ENCODE results near the gene MAPKAP1.

DNA sequence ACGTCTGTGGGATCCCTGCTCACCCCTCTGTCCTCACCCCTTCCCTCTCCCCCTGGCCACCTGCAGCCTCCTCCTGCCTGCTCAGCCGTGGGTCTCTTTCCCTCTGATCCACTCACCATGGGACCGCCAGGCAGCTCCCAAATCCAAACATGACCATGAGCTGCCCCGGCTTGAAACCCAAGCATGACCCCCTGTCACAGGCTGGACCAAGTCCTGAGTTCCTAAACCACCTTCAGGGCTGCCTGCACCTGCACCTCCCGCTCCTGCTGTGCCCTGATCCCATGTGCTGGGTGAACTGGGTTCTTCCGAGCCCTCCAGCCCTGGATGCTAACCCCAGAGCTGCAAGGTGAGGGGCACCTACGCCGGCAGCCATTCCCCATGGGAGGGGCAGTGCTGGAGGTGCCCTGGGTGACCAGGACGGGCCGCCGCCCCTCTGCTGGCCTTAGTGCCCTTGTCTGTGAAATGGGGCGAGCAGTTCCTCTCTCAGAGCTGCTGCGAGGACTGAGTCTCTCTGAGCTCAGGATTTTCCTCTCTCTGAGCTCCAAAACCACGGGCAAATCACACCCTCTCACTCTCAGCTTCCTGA, 295.7 kb downstream of the MAPKAP1 start:
- TF ChIP-seq GATA2 (IDR thresholded peaks at IDR 0.05; ENCODE audit: low read depth, low read length): no peak
- no peak for TF ChIP-seq GATA3 (IDR thresholded peaks at IDR 0.05; ENCODE audit: low read depth, low read length)

Data from SH-SY5Y (cell line).